Measurements from ENCODE around the gene RAP1GAP2. TPM values are rescaled to one million over a fixed set of nuclear protein-coding genes. Genes with fewer than 3 reads are reported as not detected.

RAP1GAP2 gene
- total RNA-seq, 3 donors from 2014 or later (not counting 1 experiment from before 2014, with no cell fraction given) = 274 to 418 (median 390) TPM

- Histone ChIP-seq H3K27ac (ENCODE audit: low read length) (no peak overlapping the region), H3K36me3 (ENCODE audit: control insufficient read depth, insufficient read depth, low read length) (peaks cover 27% of the 10 kb centered on the region), H3K4me3 (ENCODE audit: low read length) (no peak overlapping the region), H3K9me3 (ENCODE audit: control insufficient read depth, insufficient read depth, low read length) (no peaks in the 10 kb centered on the region), H3K4me1 (ENCODE audit: control insufficient read depth, insufficient read depth, low read length) (peaks cover 45% of the 10 kb centered on the region), H3K27me3 (ENCODE audit: control insufficient read depth, insufficient read depth, low read length) (no peaks in the 10 kb centered on the region)
- intact Hi-C loops (cut with micrococcal nuclease) = loop anchor here (10.0 kb wide), 1 partner anchor 45 kb away; no protein-coding TSS in a partner anchor
- ATAC-seq = peak in 1 of 3 donors; percentile 58
- H3K4me1 Mint-ChIP-seq = peaks cover 58 to 82% of the 10 kb centered on the region in 2 donors
- H3K4me3 Mint-ChIP-seq = no peak overlapping the region
- peak; percentile 58 for TF ChIP-seq CTCF (IDR thresholded peaks at IDR 0.05)
- WGBS (ENCODE audit: insufficient coverage) = 70% methylated on average over 15 of the region's 15 CpGs
- DNase-seq = peak in 1 of 2 donors; percentile 48
- no peaks in the 10 kb centered on the region for H3K27me3 Mint-ChIP-seq (ENCODE audit: low read depth in 2 of 2)
- no peaks in the 10 kb centered on the region for H3K9me3 Mint-ChIP-seq
- H3K36me3 Mint-ChIP-seq = peaks cover 4% of the 10 kb centered on the region
- peak overlapping the region; percentile 77 to 79 for H3K27ac Mint-ChIP-seq
Observed at GRCh38 chr17:2929881-2930533, 133.8 kb downstream of the RAP1GAP2 start.

DNA sequence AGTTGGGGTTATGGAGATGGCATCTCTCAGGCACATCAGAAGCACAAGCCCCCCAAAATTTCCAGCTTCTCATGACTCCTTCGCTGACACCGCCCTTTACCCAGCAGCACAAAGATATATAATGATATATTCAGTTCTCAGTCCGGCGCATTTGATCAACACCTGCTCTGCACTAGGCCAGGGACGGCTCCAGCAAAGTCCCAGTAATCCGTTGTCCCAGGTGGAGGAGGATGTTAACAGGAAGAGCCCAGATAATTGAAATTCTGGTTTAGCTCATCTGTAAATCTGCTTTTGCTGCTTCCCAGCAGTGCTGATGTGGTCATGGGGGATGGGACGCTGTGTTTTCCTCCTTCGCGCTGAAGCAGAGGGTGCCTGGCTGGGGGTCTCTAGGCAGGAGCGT lies 135.6 kb downstream of the RAP1GAP2 start:
- no peaks in the 10 kb centered on the region for H3K9me3 ChIP-seq (ENCODE audit: control insufficient read depth, insufficient read depth, low read length)

GRCh38 chr17:2932946-2933345 lies 136.7 kb downstream of the RAP1GAP2 start:
- no peaks in the 10 kb centered on the region for H3K9me3 Mint-ChIP-seq
- intact Hi-C loops (cut with micrococcal nuclease) = loop anchor here (10.0 kb wide), 1 partner anchor 48 kb away; no protein-coding TSS in a partner anchor
- H3K27me3 Mint-ChIP-seq (ENCODE audit: low read depth in 2 of 2) = no peaks in the 10 kb centered on the region
- H3K27me3 ChIP-seq (ENCODE audit: control insufficient read depth, insufficient read depth, low read length) = no peaks in the 10 kb centered on the region
- H3K4me3 ChIP-seq (ENCODE audit: low read length) = no peak overlapping the region
- H3K4me3 Mint-ChIP-seq = no peak overlapping the region
- H3K4me1 Mint-ChIP-seq = peaks cover 63 to 83% of the 10 kb centered on the region in 2 donors
- H3K27ac Mint-ChIP-seq = peak overlapping the region; percentile 38 to 50
- TF ChIP-seq CTCF (IDR thresholded peaks at IDR 0.05) = no peak
- peaks cover 26% of the 10 kb centered on the region for H3K36me3 ChIP-seq (ENCODE audit: control insufficient read depth, insufficient read depth, low read length)
- DNase-seq (no peak), ATAC-seq (no peak)
- no peaks in the 10 kb centered on the region for H3K9me3 ChIP-seq (ENCODE audit: control insufficient read depth, insufficient read depth, low read length)
- H3K27ac ChIP-seq (ENCODE audit: low read length) = no peak overlapping the region
- WGBS (ENCODE audit: insufficient coverage) = 90% methylated on average over 12 of the region's 12 CpGs
- peaks cover 55% of the 10 kb centered on the region for H3K4me1 ChIP-seq (ENCODE audit: control insufficient read depth, insufficient read depth, low read length)
- H3K36me3 Mint-ChIP-seq = no peaks in the 10 kb centered on the region

More for the DNA sequence above, 135.6 kb downstream of the RAP1GAP2 start:
- ATAC-seq = no peak
- TF ChIP-seq CTCF (IDR thresholded peaks at IDR 0.05) = no peak
- H3K27me3 ChIP-seq (ENCODE audit: control insufficient read depth, insufficient read depth, low read length) = no peaks in the 10 kb centered on the region
- DNase-seq = no peak
- Mint-ChIP-seq H3K27me3 (ENCODE audit: low read depth in 2 of 2) (no peaks in the 10 kb centered on the region), H3K9me3 (no peaks in the 10 kb centered on the region), H3K4me1 (peaks cover 59 to 83% of the 10 kb centered on the region in 2 donors), H3K36me3 (no peaks in the 10 kb centered on the region), H3K27ac (peak overlapping the region; percentile 48 to 70), H3K4me3 (no peak overlapping the region)
- no peak overlapping the region for H3K27ac ChIP-seq (ENCODE audit: low read length)
- no peak overlapping the region for H3K4me3 ChIP-seq (ENCODE audit: low read length)
- intact Hi-C loops (cut with micrococcal nuclease) = loop anchor here (10.0 kb wide), 1 partner anchor 47 kb away; no protein-coding TSS in a partner anchor
- 95% methylated on average over 10 of the region's 10 CpGs for WGBS (ENCODE audit: insufficient coverage)
- peaks cover 49% of the 10 kb centered on the region for H3K4me1 ChIP-seq (ENCODE audit: control insufficient read depth, insufficient read depth, low read length)
- peaks cover 27% of the 10 kb centered on the region for H3K36me3 ChIP-seq (ENCODE audit: control insufficient read depth, insufficient read depth, low read length)

All from natural killer cell (primary cell).